Measurements from ENCODE around the gene FAM216A. TPM values are rescaled to one million over a fixed set of nuclear protein-coding genes. Genes with fewer than 3 reads are reported as not detected.

FAM216A gene
- total and polyA plus RNA-seq, 4 donors = 3.6 to 7.4 (median 4.7) TPM

- H3K9ac ChIP-seq (ENCODE audit: low read depth in 1 of 2, low read length in 2 of 2) = no peak overlapping the region
- peaks cover 0 to 17% (median 12%) of the 10 kb centered on the region in 4 donors for H3K4me1 ChIP-seq (ENCODE audit: control insufficient read depth in 4 of 4, insufficient read depth in 4 of 4, low read length in 3 of 4)
- H3K27ac ChIP-seq (ENCODE audit: low read depth in 1 of 2, low read length in 2 of 2) = no peak overlapping the region
- H3K9me3 ChIP-seq (ENCODE audit: control insufficient read depth in 4 of 4, low read length in 3 of 4) = no peaks in the 10 kb centered on the region
- TF ChIP-seq HNF4A (conservative IDR thresholded peaks at IDR 0.05) (no peak), CTCF (IDR thresholded peaks at IDR 0.05; ENCODE audit: low read depth, low read length, missing input control) (no peak), JUND (IDR thresholded peaks at IDR 0.05) (no peak), HNF4G (IDR thresholded peaks at IDR 0.05) (no peak), SP1 (IDR thresholded peaks at IDR 0.05) (no peak), FOXA1 (IDR thresholded peaks at IDR 0.05) (no peak), FOXA2 (IDR thresholded peaks at IDR 0.05) (no peak), GABPA (IDR thresholded peaks at IDR 0.05 in 1 of 2, conservative IDR thresholded peaks at IDR 0.05 in 1 of 2) (no peak), EGR1 (IDR thresholded peaks at IDR 0.05; ENCODE audit: low read depth in 2 of 2) (no peak), RAD21 (IDR thresholded peaks at IDR 0.05) (no peak), MAX (IDR thresholded peaks at IDR 0.05) (no peak), TAF1 (conservative IDR thresholded peaks at IDR 0.05) (no peak)
- H3K36me3 ChIP-seq (ENCODE audit: control insufficient read depth in 4 of 4, insufficient read depth in 3 of 4, low read depth in 1 of 4, low read length in 3 of 4) = peaks cover 0 to 2% (median 0%) of the 10 kb centered on the region in 4 donors
- no peaks in the 10 kb centered on the region for H3K27me3 ChIP-seq (ENCODE audit: control insufficient read depth in 4 of 4, insufficient read depth in 4 of 4, low read length in 3 of 4)
- WGBS = 95% methylated on average over 6 of the region's 6 CpGs
- H3K4me3 ChIP-seq (ENCODE audit: low read depth in 1 of 3, low read length in 3 of 3) = no peak overlapping the region
- no peak for DNase-seq (ENCODE audit: low spot score)
Observed at GRCh38 chr12:110528277-110528839, 59.7 kb downstream of the FAM216A start.

GRCh38 chr12:110530511-110530910 is 61.9 kb downstream of the FAM216A start:
- H3K4me3 ChIP-seq (ENCODE audit: low read depth in 1 of 3, low read length in 3 of 3) = no peak overlapping the region
- H3K9me3 ChIP-seq (ENCODE audit: control insufficient read depth in 4 of 4, low read length in 3 of 4) = no peaks in the 10 kb centered on the region
- peaks cover 0 to 2% (median 0%) of the 10 kb centered on the region in 4 donors for H3K36me3 ChIP-seq (ENCODE audit: control insufficient read depth in 4 of 4, insufficient read depth in 3 of 4, low read depth in 1 of 4, low read length in 3 of 4)
- TF ChIP-seq RXRA (IDR thresholded peaks at IDR 0.05) = no peak
- TF ChIP-seq REST (IDR thresholded peaks at IDR 0.05) = no peak
- TF ChIP-seq HNF4G (IDR thresholded peaks at IDR 0.05) = no peak
- no peak for TF ChIP-seq MAX (IDR thresholded peaks at IDR 0.05)
- peaks cover 0 to 21% (median 15%) of the 10 kb centered on the region in 4 donors for H3K4me1 ChIP-seq (ENCODE audit: control insufficient read depth in 4 of 4, insufficient read depth in 4 of 4, low read length in 3 of 4)
- no peak overlapping the region for H3K27ac ChIP-seq (ENCODE audit: low read depth in 1 of 2, low read length in 2 of 2)
- H3K27me3 ChIP-seq (ENCODE audit: control insufficient read depth in 4 of 4, insufficient read depth in 4 of 4, low read length in 3 of 4) = no peaks in the 10 kb centered on the region
- no peak for DNase-seq (ENCODE audit: low spot score)
- no peak overlapping the region for H3K9ac ChIP-seq (ENCODE audit: low read depth in 1 of 2, low read length in 2 of 2)
- WGBS = 87% methylated on average over 2 of the region's 2 CpGs
